ENCODE data around the gene ADAM15.

Gene ADAM15

DNA sequence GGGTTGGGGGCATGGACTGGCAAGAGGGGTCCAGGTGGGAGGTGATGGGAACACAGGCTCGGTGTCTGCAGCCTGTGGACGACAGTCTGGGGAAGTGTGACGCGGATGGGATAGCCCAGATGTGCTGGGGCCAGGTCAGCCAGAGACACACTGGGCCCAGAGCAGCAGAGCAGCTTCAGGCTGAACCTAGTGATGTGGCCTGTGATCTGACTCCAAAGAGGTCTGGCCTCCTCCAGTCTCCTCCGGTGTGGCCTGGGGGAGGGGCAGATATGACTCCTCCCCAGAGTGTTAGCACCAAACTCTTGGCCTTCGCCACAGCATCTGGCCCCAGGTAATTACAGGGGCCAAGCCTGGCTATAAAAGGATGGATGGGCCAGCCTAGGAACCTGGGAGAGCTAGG is 41.0 kb downstream of the ADAM15 start:
- DNase-seq, result no peak

DNA sequence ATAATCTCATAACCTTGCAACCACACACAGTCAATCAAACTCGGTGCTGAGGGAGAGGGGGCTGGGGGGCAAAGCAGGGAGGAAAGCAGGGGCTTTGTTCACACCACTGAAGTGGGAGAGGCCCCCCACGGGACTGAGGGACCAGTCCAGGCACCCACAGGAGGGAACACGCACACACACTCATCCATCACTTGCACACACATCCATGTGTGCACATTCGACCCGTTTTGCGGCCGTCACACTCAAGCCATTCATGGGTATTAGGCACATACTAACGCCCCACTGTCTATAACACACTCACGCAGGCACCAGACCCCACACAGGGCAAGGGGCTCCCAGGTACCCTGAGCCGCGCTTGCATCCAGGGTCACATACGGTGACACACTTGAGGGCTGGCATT is 41.5 kb downstream of the ADAM15 start:
- no peak for DNase-seq

DNA sequence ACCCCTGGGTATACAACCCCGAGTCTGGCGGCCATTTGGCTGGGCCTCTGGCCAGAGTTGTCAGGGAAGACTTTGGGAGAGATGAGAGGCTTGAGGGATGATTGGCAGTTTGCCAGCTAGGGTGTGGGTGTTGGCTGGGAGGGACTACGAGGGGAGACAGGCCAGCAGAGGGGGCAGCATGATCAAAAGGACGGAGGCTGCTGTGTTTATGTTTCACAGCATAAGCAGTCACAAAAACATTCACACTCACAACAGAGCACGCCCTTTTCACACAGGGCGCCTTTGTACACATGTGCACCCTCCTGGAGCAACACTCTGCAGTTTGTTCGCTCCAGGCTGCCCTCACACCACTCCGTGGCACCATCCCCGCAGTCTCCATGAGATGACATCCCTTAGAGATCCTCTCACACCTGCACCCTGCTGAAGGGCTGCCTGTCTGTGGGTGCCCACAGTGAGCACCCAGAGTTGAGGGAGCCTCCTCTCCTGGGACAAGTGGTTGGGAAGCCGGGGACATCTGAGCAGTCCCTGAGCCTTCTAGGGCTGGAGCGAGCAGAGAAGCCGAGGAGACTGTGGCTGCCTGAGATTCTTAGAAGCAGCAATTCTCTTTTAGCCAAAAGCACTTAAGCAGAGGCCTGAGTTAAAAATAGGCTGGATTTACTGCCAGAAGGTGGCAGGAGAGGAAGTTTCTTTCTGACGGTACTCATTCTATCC is 43.0 kb downstream of the ADAM15 start:
- no peak for DNase-seq

DNA sequence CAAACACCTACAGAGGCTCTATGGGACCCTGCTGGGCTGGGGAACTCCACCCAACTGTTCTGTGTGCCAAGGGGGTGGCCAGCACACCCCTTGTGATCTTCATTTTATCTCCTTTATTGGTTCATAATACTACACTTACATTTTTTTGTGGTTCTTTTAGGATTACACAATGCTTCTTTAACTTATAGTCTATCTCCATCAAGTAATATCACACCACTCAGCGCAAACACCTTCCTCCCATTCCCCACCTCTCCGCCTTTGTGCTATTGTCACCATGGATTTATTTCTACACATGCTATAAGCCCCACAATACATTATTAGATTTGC is 43.5 kb downstream of the ADAM15 start:
- DNase-seq, result no peak

DNA sequence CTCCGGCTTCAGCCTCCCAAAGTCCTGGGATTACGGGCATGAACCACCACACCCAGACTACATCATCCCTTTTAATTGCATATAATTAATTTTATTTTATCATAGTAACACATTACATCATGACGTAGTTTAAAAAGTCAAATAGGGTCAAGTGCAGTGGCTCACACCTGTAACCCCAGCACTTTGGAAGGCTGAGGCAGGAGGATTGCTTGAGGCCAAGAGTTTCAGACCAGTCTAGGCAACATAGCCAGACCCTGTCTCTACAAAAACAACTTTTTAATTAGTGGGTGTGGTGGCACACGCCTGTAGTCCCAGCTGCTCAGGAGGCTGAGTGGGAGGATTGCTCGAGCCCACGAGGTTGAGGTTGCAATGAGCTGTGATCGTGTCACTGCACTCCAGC is 48.2 kb downstream of the ADAM15 start:
- no peak for DNase-seq

DNA sequence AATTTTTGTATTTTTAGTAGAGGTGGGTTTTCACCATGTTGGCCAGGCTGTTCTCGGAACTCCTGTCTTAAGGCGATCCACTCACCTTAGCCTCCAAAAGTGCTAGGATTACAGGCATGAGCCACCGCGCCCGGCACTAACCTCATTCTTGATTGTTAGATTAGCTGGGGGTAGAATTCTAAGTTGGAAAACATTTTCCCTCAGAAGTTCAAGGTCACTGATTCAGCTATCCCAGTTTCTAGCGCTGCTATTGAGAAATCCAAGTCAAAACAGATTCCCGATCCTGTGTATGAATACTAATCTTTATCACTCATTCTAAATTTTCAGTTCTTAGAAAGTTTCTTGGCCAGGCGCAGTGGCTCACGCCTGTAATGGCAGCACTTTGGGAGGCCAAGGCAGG is 52.2 kb downstream of the ADAM15 start:
- DNase-seq, result no peak

DNA sequence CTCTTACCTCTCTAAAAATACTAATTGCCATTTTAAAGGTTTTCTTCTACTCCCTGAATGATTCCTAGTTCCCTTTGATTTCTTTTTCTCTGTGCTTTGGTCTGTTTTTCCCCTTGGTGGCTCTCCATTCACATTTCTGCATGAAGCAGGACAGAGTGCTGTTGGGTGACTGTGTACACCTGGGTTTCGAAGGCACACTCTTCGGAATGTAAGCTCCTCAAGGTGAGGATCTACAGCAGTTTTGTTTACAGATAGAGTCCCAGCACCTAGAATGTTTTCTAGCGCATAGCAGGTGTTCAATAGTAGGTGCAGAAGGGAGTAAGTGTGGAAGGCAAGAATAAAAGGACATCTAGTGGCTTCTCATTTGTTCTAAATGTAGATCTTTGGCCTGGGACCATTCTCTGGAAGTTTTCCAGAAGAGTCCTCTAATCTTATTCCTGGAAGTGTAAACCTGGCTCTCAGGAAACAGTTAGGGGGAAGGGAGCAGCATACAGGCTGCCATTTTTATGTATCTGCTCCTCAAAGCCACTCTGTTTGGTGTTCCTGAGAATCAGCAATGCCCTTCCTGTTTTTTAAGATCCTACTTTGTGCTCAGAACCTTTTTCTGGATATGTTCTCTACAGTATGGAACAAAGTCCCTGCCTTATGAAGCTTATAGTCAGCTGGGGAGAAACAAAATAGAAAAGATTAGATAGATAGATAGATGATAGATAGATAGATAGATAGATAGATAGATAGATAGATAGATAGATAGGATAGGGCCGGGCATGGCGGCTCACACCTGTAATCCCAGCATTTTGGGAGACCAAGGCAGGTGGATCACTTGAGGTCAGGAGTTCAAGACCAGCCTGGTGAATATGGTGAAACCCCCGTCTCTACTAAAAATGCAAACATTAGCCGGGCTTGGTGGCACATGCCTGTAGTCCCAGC is 53.8 kb downstream of the ADAM15 start:
- no peak for DNase-seq

DNA sequence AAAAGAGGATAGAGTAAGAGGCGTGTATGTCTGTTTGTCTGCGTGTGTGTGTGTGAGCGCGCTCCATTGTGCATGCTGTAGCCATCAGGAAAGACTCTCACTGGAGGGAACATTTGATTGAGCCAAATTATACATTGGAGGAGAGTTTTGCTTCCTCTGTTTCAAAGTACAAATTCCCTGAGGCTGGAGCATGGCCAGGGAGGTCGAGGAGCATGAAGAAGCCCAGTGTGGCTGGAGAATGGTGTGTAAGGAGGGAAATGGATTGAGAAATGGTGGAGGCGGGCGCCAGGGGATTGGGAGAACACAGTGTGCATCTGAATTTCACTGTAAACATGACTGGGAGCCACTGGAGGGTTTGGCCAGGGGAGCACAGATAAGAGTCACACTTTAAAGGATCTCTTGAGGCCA is 54.5 kb downstream of the ADAM15 start:
- no peak for DNase-seq

DNA sequence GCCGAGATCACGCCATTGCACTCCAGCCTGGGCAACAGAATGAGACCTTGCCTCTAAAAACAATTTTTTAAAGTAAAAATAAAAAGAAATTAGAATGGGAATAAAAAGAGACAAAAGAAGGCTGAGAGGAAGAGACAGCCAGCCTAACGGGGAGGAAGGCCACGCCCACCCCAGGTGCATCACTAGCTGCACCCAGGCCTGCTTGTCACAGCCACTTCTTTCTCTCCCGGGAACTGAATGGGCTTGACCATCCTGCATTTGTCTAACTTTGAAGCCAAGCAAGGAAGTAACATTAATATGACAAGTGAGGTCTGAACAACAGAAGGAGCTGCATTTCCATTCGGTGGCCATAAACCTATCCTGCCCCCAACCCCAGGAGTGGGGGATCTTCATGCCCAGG is 55.7 kb downstream of the ADAM15 start:
- DNase-seq, result no peak

DNA sequence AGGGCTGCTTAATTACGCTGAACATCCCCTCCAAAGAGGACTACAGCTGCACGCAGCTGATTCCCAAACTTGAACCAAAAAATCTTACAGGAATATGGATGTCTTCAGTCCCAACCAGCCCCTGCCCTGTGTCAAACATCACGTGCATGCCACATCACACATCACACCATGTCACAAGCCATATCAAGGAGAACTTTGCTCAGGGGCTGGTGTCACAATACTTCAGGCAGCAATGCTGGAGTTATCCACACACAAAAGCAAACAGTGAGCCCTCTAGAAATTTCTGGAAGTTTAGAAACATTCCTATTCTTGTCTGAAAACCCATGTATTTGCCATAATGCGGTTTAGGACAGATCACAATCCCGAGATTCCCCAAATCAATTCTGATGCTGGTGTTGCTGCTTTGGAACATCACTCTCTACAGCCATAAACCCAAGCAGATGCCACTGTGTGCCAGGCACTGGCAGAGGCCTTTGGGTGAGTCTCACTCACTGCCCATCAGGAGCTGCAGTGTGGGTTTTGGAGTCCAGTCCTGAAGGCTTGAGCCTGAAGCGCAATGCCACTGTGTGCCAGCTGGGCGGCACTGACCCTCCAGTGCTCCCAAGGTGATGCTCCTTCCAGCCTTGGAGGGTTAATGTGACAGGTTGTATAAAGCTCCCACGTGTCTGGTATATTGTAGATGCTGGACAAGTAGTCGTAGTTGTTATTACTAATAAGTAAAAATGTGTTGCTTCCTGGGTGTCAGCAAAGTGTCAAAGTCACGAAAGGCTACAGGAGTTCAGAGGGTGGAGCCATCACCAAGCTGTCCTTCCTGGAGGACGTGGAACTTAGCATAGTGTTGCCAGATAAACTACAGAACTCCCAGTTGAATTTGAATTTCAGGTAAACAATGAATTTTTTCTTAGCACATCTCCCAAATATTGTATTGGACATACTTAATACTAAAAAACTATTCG is 56.5 kb downstream of the ADAM15 start:
- no peak for DNase-seq

DNA sequence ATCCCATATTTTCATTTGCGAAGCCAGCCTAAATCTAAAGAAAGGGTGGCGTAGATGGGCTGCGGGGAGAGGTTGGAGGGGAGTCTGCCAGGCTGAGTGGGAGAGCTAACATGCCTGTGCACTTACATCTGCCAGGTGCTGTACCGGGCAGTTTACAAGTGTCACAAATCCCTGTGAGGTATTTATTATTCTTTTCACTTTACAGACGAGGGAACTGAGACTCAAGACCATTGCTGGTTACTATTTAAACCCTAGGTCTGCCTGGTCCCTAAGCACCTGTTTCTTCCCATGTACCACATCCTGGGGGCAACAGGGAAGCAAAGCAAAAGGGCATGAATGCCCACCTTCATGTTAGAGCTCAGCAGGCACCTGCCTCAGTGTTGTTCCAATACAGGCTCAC is 57.2 kb downstream of the ADAM15 start:
- DNase-seq, result no peak

DNA sequence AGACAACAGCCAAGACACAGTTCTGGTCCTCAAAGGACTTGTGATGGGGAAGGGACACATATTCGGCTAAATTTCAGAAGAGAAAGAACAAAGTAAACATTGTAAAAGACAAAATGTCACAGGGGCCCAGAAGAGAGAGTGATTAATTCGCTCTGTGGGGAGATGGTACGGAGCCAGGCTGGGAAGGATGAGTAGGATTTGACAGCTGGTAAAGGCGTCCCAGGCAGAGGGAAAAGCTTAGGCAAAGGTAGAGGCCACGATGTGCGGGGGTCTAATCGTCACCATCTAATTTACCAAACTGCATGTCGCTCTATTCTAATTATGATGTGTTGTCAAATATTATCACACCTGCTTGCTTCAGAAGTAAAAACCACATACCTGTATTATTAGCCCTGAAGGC is 59.3 kb downstream of the ADAM15 start:
- no peak for DNase-seq

DNA sequence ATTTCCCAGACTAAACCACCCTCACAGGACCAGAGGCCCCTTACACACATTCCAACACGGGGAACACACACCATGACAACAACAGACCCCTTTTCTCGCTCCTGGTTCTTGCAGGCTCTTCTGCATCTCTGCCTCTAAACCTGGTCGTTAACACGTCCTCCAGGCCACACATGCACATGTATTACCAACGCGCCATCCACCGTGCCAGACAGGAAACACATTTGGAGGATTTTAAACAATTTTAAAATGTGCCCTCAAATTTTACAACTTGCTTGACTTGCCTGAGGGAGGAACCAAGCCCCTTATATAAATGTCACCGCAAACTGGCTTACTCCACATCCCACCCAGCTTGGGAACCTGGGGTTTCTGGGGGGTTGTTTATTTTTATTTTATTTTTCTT is 59.7 kb downstream of the ADAM15 start:
- no peak for DNase-seq

Measured in NK-92 treated with Interleukin-12 subunit alpha and Interleukin-12 subunit beta, amount 100 ng/mL, for 24 hours (cell line).